Upper lobe of left lung (tissue), 4 donors: ENCODE measurements around the gene TUSC1.

Experiments used
- CTCF ChIP-seq, 6 experiments: fragments of 450-650 bp in 4 of 6; fragments of 200-600 bp in 2 of 6; sonication (generic) in 2 of 6; IDR thresholded peaks; one replicate each; pipeline ENCODE4 v1.5.1; 2016 to 2019; ENCODE audit warnings: antibody characterized with exemption in 6 of 6
- EP300 ChIP-seq, 4 donors: sonication (generic); formaldehyde crosslinking; IDR thresholded peaks; one replicate each; pipeline ENCODE4 v1.5.1; 2017; ENCODE audit warnings: antibody characterized with exemption in 4 of 4, control low read depth in 2 of 4
- POLR2A ChIP-seq, 4 donors: fragments of 450-650 bp; IDR thresholded peaks; one replicate each; pipeline ENCODE4 v1.5.1; 2016 to 2017; ENCODE audit warnings: antibody characterized with exemption in 4 of 4, mild to moderate bottlenecking in 2 of 4
- POLR2AphosphoS5 ChIP-seq, 2 donors: sonication (generic); formaldehyde crosslinking; IDR thresholded peaks; one replicate each; pipeline ENCODE4 v1.5.1; 2017; ENCODE audit warnings: antibody characterized with exemption in 2 of 2

- TF ChIP-seq POLR2AphosphoS5 (IDR thresholded peaks at IDR 0.05) (no peak), CTCF (IDR thresholded peaks at IDR 0.05) (no peak), POLR2A (IDR thresholded peaks at IDR 0.05) (no peak), EP300 (IDR thresholded peaks at IDR 0.05) (no peak)
These were observed 659 bp upstream of the TUSC1 start for GRCh38 chr9:25678846-25679360.
